Liver (tissue), 3 donors: Measurements from ENCODE around the gene CDH6.

Experiments
- RAD21 ChIP-seq, 2 donors: IDR thresholded peaks; 2 replicates each; pipeline ENCODE4 v1.6.1; 2016; ENCODE audit warnings: antibody characterized with exemption in 2 of 2, mild to moderate bottlenecking in 2 of 2
- TF ChIP-seq, protein P1 (sequence below): fragments of 150-350 bp; IDR thresholded peaks from 2 replicates; pipeline ENCODE4 v1.5.1; 2017; ENCODE audit warnings: improper control_type of control experiment, low read depth, low read length; ENCODE audit not compliant: missing input control
- TF ChIP-seq, protein P2 (sequence below): IDR thresholded peaks from 2 replicates; pipeline ENCODE4 v1.6.1; 2016; ENCODE audit warnings: antibody characterized with exemption
- donor health status: healthy.
- donor health status: healthy.

DNA sequence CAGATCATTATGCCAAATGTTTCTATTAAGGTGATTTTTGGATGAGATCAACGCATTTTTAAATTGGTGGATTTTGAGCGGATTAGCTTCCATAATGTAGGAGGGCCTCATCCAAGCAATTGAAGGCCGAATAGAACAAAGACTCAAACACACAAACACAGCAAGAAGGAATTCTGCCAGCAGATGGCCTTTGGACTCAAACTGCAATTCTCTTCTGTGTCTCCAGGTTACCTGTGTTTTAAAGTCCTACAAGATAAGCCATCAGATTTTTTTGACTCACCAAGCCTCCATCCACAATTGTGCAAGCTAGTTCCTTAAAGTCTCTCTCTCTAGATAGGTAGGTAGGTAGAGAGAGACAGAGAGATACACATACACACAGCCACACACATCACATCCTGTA, 25.5 kb downstream of the CDH6 start:
- TF ChIP-seq, protein P1, sequence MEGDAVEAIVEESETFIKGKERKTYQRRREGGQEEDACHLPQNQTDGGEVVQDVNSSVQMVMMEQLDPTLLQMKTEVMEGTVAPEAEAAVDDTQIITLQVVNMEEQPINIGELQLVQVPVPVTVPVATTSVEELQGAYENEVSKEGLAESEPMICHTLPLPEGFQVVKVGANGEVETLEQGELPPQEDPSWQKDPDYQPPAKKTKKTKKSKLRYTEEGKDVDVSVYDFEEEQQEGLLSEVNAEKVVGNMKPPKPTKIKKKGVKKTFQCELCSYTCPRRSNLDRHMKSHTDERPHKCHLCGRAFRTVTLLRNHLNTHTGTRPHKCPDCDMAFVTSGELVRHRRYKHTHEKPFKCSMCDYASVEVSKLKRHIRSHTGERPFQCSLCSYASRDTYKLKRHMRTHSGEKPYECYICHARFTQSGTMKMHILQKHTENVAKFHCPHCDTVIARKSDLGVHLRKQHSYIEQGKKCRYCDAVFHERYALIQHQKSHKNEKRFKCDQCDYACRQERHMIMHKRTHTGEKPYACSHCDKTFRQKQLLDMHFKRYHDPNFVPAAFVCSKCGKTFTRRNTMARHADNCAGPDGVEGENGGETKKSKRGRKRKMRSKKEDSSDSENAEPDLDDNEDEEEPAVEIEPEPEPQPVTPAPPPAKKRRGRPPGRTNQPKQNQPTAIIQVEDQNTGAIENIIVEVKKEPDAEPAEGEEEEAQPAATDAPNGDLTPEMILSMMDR = no peak
- TF ChIP-seq, protein P2, sequence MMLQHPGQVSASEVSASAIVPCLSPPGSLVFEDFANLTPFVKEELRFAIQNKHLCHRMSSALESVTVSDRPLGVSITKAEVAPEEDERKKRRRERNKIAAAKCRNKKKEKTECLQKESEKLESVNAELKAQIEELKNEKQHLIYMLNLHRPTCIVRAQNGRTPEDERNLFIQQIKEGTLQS = no peak
- TF ChIP-seq RAD21 (IDR thresholded peaks at IDR 0.05) = no peak
